SK-N-SH (cell line): ENCODE data around the gene DAGLA. TPM values are rescaled to one million over a fixed set of nuclear protein-coding genes. Genes with fewer than 3 reads are reported as not detected.

Experiments
- CTCF ChIA-PET: fragments of 300-600, 350-600 bp; formaldehyde crosslinking; extraction: SDS; loops from one replicate; lab custom pipeline; 2021; lab: Yijun Ruan, JAX
- POLR2A ChIA-PET: fragments of 350-600 bp; sonication (Branson Sonifier 250); formaldehyde crosslinking; extraction: SDS; loops from one replicate; lab custom pipeline; 2020; ENCODE audit warnings: antibody characterized with exemption, inconsistent platforms; lab: Yijun Ruan, JAX
- DNase-seq: peaks from one replicate; pipeline ENCODE4 v3.0.0; 2012
- H2AFZ ChIP-seq: fragments of 200-600 bp; sonication (generic); 2 replicates; pipeline ENCODE4 v1.8.1; 2016; ENCODE audit warnings: antibody characterized with exemption, mild to moderate bottlenecking, low read depth
- H3F3A ChIP-seq: fragments of 200-600 bp; sonication (generic); replicated peaks from 2 replicates; pipeline ENCODE3; 2016; ENCODE audit warnings: antibody characterized with exemption, mild to moderate bottlenecking; ENCODE audit not compliant: insufficient read depth
- H3K27ac ChIP-seq, 2 experiments: fragments of 200-500 bp in 1 of 2; fragments of 200-600 bp in 1 of 2; sonication (Bioruptor generic) in 1 of 2; sonication (generic), shearing (Covaris generic) in 1 of 2; 2 replicates each; pipeline versions ENCODE4 v1.5.1 to v1.6.1; 2014 to 2016; ENCODE audit warnings: low read depth in 2 of 2, inconsistent platforms in 1 of 2, low read length in 1 of 2, mild to moderate bottlenecking in 1 of 2, mixed read lengths in 1 of 2
- H3K27me3 ChIP-seq: fragments of 200-600 bp; sonication (generic), shearing (Covaris generic); 2 replicates; pipeline ENCODE4 v1.6.1; 2016; ENCODE audit warnings: mixed run types; ENCODE audit not compliant: insufficient read depth
- H3K36me3 ChIP-seq, 2 experiments: fragments of 200-500 bp in 1 of 2; fragments of 200-600 bp in 1 of 2; sonication (Bioruptor generic) in 1 of 2; sonication (generic) in 1 of 2; replicated peaks in 1 of 2; 2 replicates each; pipeline versions ENCODE3 to v1.5.1; 2014 to 2016; ENCODE audit warnings: low read length in 1 of 2, mild to moderate bottlenecking in 1 of 2; ENCODE audit not compliant: insufficient read depth in 2 of 2, control insufficient read depth in 1 of 2
- H3K4me1 ChIP-seq, 2 experiments: fragments of 200-500 bp in 1 of 2; fragments of 200-600 bp in 1 of 2; sonication (Bioruptor generic) in 1 of 2; sonication (generic), shearing (Covaris generic) in 1 of 2; 2 replicates each; pipeline versions ENCODE4 v1.5.1 to v1.6.1; 2014 to 2016; ENCODE audit warnings: low read depth in 1 of 2, low read length in 1 of 2, mixed run types in 1 of 2; ENCODE audit not compliant: insufficient read depth in 2 of 2, control insufficient read depth in 1 of 2
- H3K4me2 ChIP-seq: fragments of 200-600 bp; sonication (generic), shearing (Covaris generic); 2 replicates; pipeline ENCODE4 v1.6.1; 2017; ENCODE audit warnings: mixed run types
- H3K4me3 ChIP-seq, 2 experiments: fragments of 200-500 bp in 1 of 2; fragments of 200-600 bp in 1 of 2; sonication (Bioruptor generic) in 1 of 2; sonication (generic), shearing (Covaris generic) in 1 of 2; 2 replicates each; pipeline versions ENCODE4 v1.5.1 to v1.8.1; 2014 to 2016; ENCODE audit warnings: low read depth in 2 of 2, inconsistent platforms in 1 of 2, low read length in 1 of 2, mild to moderate bottlenecking in 1 of 2, mixed read lengths in 1 of 2, moderate library complexity in 1 of 2
- H3K79me2 ChIP-seq: fragments of 200-600 bp; sonication (generic); 2 replicates; pipeline ENCODE4 v1.8.1; 2017; ENCODE audit warnings: mild to moderate bottlenecking; ENCODE audit not compliant: insufficient read depth
- H3K9ac ChIP-seq: fragments of 200-600 bp; sonication (generic); 2 replicates; pipeline ENCODE4 v1.6.1; 2017; ENCODE audit warnings: mixed run types
- H3K9me2 ChIP-seq: fragments of 200-600 bp; sonication (generic); 2 replicates; pipeline ENCODE4 v1.6.1; 2017; ENCODE audit warnings: mixed run types
- H3K9me3 ChIP-seq: fragments of 200-600 bp; sonication (generic); 2 replicates; pipeline ENCODE4 v1.6.1; 2017; ENCODE audit warnings: mixed run types, mild to moderate bottlenecking, moderate library complexity
- H4K20me1 ChIP-seq: fragments of 200-600 bp; sonication (generic); 2 replicates; pipeline ENCODE4 v1.6.1; 2017; ENCODE audit warnings: mild to moderate bottlenecking, mixed run types; ENCODE audit not compliant: insufficient read depth
- ELF1 ChIP-seq: IDR thresholded peaks from 2 replicates; pipeline ENCODE4 v1.4.0; 2012
- EP300 ChIP-seq, 2 experiments: IDR thresholded peaks; 2 replicates each; pipeline versions ENCODE4 v1.4.0 to v1.6.1; 2012; ENCODE audit warnings: borderline replicate concordance in 1 of 2, low read depth in 1 of 2, low read length in 1 of 2
- FOXM1 ChIP-seq: IDR thresholded peaks from 2 replicates; pipeline ENCODE4 v1.4.0; 2012; ENCODE audit warnings: low read depth, mild to moderate bottlenecking
- JUND ChIP-seq: IDR thresholded peaks from 2 replicates; pipeline ENCODE4 v1.4.0; 2012
- NRF1 ChIP-seq: IDR thresholded peaks from 2 replicates; pipeline ENCODE4 v1.6.1; 2012; ENCODE audit warnings: low read depth, mild to moderate bottlenecking, low read length
- RCOR1 ChIP-seq: fragments of 150-350 bp; IDR thresholded peaks from 2 replicates; pipeline ENCODE4 v1.6.1; 2017; ENCODE audit warnings: antibody characterized with exemption, low read length
- TCF12 ChIP-seq: IDR thresholded peaks from 2 replicates; pipeline ENCODE4 v1.4.0; 2012
- WGBS: methylation state at CpG from one replicate; pipeline ENCODE4 v1.1.6; 2017; ENCODE audit warnings: low lambda C conversion rate; 5-methylcytosine and 5-hydroxymethylcytosine counted together
- polyA plus RNA-seq, 3 experiments: library from polyadenylated mRNA; depleted of rRNA; stranded (reverse); fragments of >200 nt; gene quantifications; 2 replicates each; pipeline ENCODE4 v1.2.3, GENCODE V29; 2012
- TF ChIP-seq, protein P1 (sequence below): IDR thresholded peaks from 2 replicates; pipeline ENCODE4; 2012
- TF ChIP-seq, protein P2 (sequence below): IDR thresholded peaks from 2 replicates; pipeline ENCODE4 v1.6.1; 2012; ENCODE audit warnings: mild to moderate bottlenecking, low read depth, low read length, moderate library complexity

DAGLA gene
- polyA plus RNA-seq, 1 of the 3 experiments (the other 2 are of a cell fraction): 3.3 TPM

DNA sequence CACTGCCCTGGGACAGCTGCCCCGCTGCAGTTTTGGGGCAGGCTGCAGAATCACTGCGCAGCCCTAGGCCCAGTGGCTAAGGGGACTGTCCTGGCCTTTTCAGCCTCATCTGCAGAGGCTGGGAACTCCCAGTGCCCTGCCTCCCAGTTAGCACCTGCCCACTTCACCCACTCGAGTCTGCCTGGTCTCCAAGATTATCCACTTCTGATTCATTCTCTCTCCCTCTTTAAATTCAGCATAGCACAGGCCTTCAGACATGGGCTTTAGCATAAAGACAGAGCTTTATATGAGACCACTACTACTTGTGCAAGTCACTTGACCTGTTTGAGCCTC lies 8.9 kb downstream of the DAGLA start:
- H3K27me3 ChIP-seq: no peaks in the 10 kb centered on the region
- no peaks in the 10 kb centered on the region for H3K36me3 ChIP-seq
- POLR2A ChIA-PET: no interaction called here
- no peaks in the 10 kb centered on the region for H3K79me2 ChIP-seq
- no peak overlapping the region for H3K4me3 ChIP-seq
- DNase-seq: no peak
- TF ChIP-seq RCOR1: no peak
- TF ChIP-seq JUND: no peak
- H4K20me1 ChIP-seq: no peaks in the 10 kb centered on the region
- no peak overlapping the region for H3K9ac ChIP-seq
- H3K9me3 ChIP-seq: no peaks in the 10 kb centered on the region
- no peak overlapping the region for H2AFZ ChIP-seq
- no peaks in the 10 kb centered on the region for H3F3A ChIP-seq
- no peak overlapping the region for H3K4me2 ChIP-seq
- H3K4me1 ChIP-seq: peaks cover 0 to 20% of the 10 kb centered on the region in 2 experiments; a peak in 1 of 4 replicates
- CTCF ChIA-PET: interaction anchor here (1.2 to 2.9 kb wide), 4 partner anchors 10 to 99 kb away, joined by 3 to 14 read pairs (median 3); no protein-coding TSS in a partner anchor
- WGBS: 90% methylated on average over 3 of the region's 3 CpGs
- H3K9me2 ChIP-seq: no peaks in the 10 kb centered on the region
- H3K27ac ChIP-seq: no peak overlapping the region

DNA sequence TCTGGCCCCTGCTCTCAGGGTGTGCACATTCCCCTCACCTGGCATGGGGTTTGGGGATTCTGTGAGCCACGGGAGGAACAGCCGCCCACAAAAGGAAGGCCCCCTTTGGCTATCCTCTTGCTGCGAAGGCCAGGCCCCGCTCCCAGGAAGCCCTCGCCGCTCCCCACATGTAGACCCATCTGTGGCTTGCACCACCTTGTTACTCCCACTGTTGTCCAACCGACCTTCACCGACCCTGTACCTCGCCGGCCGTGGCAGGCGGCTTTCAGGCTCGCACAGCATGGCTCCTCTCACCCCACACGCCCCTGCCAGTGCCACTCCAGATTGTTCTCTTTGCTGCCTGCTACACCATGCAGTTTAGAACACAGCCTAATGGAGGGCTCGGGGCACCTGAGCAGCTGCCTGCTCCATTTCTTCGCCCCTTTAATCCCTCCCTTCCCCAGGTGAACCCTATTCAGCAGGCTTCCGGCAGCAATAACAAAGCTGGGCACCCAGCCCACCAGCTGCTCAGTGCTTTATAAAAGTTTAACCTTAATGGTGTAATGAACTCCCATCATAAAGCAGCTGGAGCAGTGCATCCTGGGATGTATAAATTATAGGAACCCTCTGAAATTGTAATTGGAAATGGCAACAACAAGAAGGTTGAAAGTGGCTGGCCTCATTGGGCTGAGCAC lies 10.7 kb downstream of the DAGLA start:
- H3K36me3 ChIP-seq: no peaks in the 10 kb centered on the region
- CTCF ChIA-PET: interaction anchor here (0.7 to 2.1 kb wide), 10 partner anchors 10 to 391 kb away, joined by 3 to 7 read pairs (median 4); partner anchors contain the start of gene DAGLA
- H3K9me3 ChIP-seq: no peaks in the 10 kb centered on the region
- DNase-seq: no peak
- H3K79me2 ChIP-seq: no peaks in the 10 kb centered on the region
- POLR2A ChIA-PET: no interaction called here
- H3F3A ChIP-seq: no peaks in the 10 kb centered on the region
- no peak for TF ChIP-seq EP300 (IDR thresholded peaks at IDR 0.05; ENCODE audit: borderline replicate concordance in 1 of 2, low read depth in 1 of 2, low read length in 1 of 2)
- TF ChIP-seq, protein P1, sequence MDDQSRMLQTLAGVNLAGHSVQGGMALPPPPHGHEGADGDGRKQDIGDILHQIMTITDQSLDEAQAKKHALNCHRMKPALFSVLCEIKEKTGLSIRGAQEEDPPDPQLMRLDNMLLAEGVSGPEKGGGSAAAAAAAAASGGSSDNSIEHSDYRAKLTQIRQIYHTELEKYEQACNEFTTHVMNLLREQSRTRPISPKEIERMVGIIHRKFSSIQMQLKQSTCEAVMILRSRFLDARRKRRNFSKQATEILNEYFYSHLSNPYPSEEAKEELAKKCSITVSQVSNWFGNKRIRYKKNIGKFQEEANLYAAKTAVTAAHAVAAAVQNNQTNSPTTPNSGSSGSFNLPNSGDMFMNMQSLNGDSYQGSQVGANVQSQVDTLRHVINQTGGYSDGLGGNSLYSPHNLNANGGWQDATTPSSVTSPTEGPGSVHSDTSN: no peak
- TF ChIP-seq FOXM1: no peak
- TF ChIP-seq, protein P2, sequence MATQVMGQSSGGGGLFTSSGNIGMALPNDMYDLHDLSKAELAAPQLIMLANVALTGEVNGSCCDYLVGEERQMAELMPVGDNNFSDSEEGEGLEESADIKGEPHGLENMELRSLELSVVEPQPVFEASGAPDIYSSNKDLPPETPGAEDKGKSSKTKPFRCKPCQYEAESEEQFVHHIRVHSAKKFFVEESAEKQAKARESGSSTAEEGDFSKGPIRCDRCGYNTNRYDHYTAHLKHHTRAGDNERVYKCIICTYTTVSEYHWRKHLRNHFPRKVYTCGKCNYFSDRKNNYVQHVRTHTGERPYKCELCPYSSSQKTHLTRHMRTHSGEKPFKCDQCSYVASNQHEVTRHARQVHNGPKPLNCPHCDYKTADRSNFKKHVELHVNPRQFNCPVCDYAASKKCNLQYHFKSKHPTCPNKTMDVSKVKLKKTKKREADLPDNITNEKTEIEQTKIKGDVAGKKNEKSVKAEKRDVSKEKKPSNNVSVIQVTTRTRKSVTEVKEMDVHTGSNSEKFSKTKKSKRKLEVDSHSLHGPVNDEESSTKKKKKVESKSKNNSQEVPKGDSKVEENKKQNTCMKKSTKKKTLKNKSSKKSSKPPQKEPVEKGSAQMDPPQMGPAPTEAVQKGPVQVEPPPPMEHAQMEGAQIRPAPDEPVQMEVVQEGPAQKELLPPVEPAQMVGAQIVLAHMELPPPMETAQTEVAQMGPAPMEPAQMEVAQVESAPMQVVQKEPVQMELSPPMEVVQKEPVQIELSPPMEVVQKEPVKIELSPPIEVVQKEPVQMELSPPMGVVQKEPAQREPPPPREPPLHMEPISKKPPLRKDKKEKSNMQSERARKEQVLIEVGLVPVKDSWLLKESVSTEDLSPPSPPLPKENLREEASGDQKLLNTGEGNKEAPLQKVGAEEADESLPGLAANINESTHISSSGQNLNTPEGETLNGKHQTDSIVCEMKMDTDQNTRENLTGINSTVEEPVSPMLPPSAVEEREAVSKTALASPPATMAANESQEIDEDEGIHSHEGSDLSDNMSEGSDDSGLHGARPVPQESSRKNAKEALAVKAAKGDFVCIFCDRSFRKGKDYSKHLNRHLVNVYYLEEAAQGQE: no peak
- no peak for TF ChIP-seq NRF1
- no peak for TF ChIP-seq TCF12
- no peak for TF ChIP-seq ELF1
- H3K27ac ChIP-seq: no peak overlapping the region
- no peak overlapping the region for H2AFZ ChIP-seq
- no peaks in the 10 kb centered on the region for H3K27me3 ChIP-seq
- H3K4me3 ChIP-seq: no peak overlapping the region
- H3K4me1 ChIP-seq: peaks cover 3 to 37% of the 10 kb centered on the region in 2 experiments; a peak in 2 of 4 replicates
- no peak overlapping the region for H3K9ac ChIP-seq
- no peak overlapping the region for H3K4me2 ChIP-seq
- H3K9me2 ChIP-seq: no peaks in the 10 kb centered on the region
- H4K20me1 ChIP-seq: no peaks in the 10 kb centered on the region
- whole genome bisulfite sequencing: 96% methylated on average over 15 of the region's 17 CpGs
